ENCODE data around the gene CRHR2.

- TF ChIP-seq POLR2AphosphoS5 (IDR thresholded peaks at IDR 0.05) (no peak), EP300 (IDR thresholded peaks at IDR 0.05) (no peak), POLR2A (IDR thresholded peaks at IDR 0.05) (no peak)
These were observed 3.5 kb downstream of the CRHR2 start for GRCh38 chr7:30678805-30679204.

Measured in sigmoid colon (tissue), 4 donors.